Measurements from ENCODE around the gene BAAT.

- no peak for TF ChIP-seq CTCF (IDR thresholded peaks at IDR 0.05)
- no peak for TF ChIP-seq EP300 (IDR thresholded peaks at IDR 0.05)
- TF ChIP-seq POLR2A (IDR thresholded peaks at IDR 0.05), result no peak
These were observed 42.6 kb upstream of the BAAT start for GRCh38 chr9:101427358-101427757.

All from ovary (tissue), 3 donors.